Activated CD8-positive, alpha-beta memory T cell treated with anti-CD3 and anti-CD28 coated beads for 36 hours (primary cell): ENCODE results near the gene NT5DC2. TPM values are rescaled to one million over a fixed set of nuclear protein-coding genes. Genes with fewer than 3 reads are reported as not detected.

Experiments used
- CTCF ChIA-PET: fragments of 350-600 bp; sonication (Branson Sonifier 250); formaldehyde crosslinking; loops from one replicate; lab custom pipeline; 2021; ENCODE audit warnings: antibody characterized with exemption; lab: Charles Lee
- POLR2A ChIA-PET: fragments of 350-600 bp; sonication (Branson Sonifier 250); formaldehyde crosslinking; loops from one replicate; lab custom pipeline; 2021; ENCODE audit warnings: antibody characterized with exemption; lab: Charles Lee
- total RNA-seq, 2 experiments: library from RNA; stranded (reverse); gene quantifications; one replicate each; pipeline ENCODE4 v1.2.3, GENCODE V29; 2021

NT5DC2 gene
- total RNA-seq = 10 to 100 TPM; 97.3 to 99.2 TPM

DNA sequence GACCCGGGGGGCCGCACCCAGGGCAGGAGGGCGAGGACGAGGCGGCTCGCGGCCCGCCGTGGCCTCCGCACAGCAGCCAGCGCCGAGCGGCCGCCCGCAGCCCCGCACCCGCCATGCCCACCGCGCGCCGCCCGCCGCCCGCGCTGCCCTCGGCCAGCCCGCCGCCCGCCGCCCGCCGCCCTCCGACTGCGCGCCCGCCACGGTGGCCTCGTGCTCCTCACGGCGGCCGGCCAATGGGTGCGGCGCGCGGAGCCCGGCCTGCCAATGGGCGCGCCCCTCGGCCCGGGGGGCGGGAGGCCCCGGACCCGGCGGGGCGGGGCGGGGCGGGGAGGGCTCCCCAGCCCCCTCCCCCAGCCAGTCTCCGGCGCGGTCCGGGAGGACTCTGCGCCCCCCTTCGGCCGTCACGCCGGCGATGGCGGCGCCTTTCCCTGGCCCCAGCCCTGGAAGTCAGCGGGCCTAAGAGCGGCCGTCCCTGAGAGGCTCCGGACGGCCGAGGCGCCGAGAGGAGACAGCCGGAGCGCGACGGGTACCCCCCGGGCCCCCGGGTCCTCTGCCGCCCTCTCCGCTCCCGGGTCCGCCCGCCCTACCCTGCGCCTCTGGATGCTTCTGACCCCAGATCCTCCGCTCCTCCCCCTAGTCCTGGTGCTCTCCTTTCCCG is at the start of gene NT5DC2:
TSS of gene NT5DC2 (minus strand) at position 235 of the 658 bp plus-strand sequence. CDS start at position 115, 120 bp downstream.
- ChIA-PET CTCF (no interaction called here), POLR2A (no interaction called here)

DNA sequence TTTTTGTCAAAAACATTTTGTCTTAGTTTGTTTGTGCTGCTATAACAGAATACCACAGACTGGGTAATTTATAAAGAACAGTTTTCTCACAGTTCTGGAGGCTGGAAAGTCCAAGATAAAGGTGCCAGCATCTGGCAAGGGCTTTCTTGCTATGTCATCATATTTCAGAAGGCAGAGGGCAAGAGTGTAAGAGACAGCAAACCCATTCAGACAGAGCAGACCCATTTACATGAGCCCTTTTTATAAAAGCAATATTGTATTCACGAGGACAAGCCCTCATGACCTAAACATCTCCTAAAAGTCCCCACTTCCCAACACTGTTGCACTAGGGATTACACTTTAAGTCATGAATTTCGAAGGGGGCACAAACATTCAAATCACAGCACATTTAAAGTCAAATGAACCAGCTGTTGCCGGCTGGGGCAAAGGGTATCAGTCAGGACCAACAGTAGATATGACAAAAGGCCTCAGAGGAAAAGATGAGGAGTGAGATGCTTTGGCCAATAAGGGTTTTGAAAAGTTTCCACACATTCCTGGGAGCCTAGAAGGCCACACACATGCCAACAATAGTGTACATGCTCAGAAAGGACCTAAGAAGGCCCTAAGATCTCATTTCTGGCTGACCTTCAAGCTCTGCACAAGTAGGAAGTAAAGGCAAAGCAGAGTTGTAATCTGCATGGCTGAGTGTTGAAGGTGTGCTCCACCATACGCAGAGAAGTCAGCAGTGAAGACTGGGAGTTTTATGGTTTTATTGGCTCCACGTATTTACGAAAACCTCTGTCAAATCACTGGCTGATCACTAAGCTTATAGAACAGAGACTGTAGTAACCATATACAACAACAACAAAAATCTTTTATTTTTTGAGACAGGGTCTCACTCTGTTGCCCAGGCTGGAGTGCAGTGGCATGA is 40.7 kb upstream of the NT5DC2 start:
- POLR2A ChIA-PET = no interaction called here
- CTCF ChIA-PET = no interaction called here

DNA sequence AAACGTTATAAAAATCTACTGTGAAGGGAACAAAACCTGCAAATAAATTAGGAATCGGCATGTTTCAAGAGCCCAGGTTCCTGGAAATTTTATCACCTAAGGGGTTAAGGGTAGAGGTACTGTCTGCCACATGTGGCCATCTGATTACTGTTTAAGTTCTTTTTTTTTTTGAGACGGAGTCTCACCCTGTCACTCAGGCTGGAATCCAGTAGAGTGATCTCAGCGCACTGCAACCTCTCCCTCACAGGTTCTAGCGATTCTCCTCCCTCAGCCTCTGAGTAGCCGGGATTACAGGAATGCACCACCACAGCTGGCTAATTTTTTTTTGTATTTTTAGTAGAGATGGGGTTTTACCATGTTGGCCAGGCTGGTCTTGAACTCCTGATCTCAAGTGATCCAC is 38.6 kb upstream of the NT5DC2 start:
- POLR2A ChIA-PET = no interaction called here
- CTCF ChIA-PET = no interaction called here

DNA sequence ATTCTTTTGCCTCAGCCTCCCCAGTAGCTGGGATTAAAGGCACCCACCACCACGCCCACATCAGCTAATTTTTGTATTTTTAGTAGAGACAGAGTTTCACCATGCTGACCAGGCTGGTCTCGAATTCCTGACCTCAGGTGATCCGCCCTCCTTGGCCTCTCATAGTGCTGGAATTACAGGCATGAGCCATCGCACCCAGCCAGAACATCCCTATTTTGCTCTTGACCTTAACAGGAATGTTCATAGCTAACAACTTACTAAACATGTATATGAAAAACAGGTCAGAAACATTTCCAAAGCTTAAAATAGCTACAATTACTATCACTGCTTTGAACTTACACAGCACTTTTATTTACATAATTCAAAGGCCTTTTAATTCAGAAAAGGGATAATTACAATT is 36.4 kb upstream of the NT5DC2 start:
- ChIA-PET POLR2A (no interaction called here), CTCF (interaction anchor here (0.6 kb wide), 1 partner anchor 364 kb away, joined by 4 read pairs; no protein-coding TSS in a partner anchor)

DNA sequence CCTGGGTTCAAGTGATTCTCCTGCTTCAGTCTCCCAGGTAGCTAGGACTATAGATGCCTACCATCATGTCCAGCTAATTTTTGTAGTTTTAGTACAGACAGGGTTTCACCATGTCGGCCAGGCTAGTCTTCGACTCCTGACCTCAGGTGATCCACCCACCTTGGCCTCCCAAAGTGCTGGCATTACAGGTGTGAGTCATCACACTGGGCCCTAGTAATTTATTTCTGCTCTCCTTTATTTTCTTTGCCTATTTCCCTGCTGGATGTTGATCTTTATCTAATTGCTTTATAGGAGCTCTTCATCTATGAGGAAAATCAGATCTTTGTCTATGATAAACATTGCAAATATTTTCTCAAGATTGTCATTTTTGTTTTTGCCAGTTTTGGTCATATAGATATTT is 34.4 kb upstream of the NT5DC2 start:
- ChIA-PET CTCF (interaction anchor here (0.7 kb wide), 1 partner anchor 238 kb away, joined by 4 read pairs; no protein-coding TSS in a partner anchor), POLR2A (no interaction called here)

DNA sequence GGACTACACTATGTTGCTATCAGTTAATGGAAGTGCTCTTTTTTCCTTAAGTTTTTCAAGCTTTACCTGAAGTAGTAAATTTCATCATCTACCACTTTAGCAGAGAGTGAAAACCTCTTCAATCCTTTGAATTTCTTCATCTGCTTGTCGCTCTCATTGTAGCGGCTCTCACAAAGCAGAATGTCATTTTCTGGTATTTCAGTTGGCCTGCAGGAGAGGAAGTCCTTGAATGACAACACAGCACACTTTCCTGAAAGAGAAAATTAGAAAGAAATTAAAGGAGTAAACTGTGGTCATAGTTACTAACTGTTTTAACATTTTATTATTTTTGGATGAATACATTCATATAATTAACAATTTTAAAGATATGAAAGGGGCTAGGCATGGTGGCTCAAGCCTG is 30.3 kb upstream of the NT5DC2 start:
- ChIA-PET POLR2A (no interaction called here), CTCF (no interaction called here)

DNA sequence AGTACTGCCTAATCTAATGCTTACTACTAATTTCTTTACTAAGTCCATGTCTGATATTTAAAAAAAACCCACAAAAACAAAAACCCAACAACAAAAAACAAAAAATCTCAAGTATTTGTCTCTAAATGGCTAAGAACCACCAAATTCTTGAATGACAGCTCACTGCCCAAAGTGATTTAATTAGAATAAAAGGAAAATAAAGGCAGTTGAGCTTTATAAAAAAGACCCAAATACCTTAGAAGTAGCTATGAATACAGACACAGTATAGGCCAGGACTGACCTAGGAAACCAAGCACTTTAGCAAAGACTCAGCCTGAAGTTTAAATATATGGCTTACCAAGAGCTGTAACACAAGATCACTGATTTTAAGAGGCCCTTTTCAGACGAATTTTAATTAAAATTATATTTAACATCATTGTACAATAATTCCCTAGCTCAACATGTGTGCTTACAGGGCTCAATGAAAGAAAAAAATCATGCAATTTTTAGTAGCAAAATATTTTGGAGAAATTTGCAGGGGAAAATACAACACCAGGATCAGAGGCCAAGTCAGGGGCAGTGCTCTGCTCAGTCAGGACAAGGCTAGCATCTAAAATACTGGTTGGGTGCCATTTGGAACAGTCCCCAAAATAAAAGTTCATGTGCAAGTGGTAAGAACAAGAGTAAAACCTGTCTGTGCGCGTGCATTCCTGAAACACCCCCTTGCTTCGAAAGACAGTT is 27.5 kb upstream of the NT5DC2 start:
- ChIA-PET POLR2A (no interaction called here), CTCF (no interaction called here)

DNA sequence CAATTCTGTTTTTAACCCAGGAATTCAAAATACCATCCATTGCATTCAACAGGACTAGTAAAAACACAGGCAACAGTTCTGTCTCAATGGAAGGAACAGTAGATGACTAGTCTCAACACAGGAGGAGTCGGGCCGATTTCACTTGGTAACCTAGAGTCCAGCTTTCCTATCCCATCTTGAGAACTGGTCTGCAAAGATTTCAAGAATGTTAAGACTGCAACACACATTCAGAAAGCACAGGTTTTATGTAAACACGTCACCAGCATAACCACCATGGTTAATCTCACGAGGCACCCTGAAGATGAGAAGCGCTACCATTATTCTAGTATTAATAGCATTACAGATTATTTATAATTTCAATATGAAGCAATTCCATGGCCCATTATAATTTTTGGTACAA is 24.8 kb upstream of the NT5DC2 start:
- POLR2A ChIA-PET = no interaction called here

DNA sequence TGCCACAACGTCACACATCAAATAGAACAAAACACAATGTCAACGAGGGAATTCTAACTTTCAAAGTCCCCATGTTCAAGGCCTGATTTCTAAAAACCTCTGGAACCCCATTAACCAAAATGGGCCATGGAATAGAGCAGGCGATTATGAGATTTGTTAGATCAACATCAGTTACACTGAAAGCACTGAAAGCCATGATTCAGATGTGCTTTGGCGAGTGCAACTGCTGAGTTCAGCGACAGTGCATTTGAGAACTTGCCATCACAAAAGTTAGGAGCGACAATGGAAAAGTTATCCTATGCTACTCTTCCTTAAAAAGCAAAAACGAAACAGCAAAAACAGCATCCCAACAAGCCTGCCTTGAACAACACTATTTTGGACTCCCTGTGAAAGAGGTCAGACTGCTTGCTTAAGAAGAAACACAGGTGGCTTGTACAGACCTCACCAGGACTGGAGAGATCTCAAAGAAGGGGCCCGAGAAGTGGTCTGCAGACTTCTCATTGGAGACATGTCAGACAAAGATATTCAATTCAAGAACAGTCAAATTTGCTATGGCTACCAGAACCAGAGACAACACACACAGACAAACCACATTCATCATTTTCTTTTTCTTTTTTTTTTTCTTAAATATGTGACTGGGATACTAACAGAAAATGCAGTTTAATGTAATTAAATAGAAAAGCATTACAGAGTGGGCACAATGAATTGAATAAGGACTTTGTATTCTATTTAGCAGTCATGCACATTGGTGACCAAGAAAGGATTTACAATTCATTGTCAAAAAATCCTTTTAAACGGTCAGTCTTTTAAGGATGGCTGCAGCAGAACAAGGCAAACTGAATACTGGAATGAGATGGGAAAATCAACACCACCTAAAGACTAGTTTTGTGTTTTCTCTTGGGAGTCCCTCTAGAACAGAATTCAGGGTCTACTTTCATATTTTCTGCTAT is 23.6 kb upstream of the NT5DC2 start:
- CTCF ChIA-PET = no interaction called here
- POLR2A ChIA-PET = interaction anchor here (1.0 kb wide), 1 partner anchor 21 kb away, joined by 3 read pairs; the partner anchor contains the start of gene UQCC5

More for the DNA sequence above, 24.8 kb upstream of the NT5DC2 start:
- CTCF ChIA-PET = no interaction called here

DNA sequence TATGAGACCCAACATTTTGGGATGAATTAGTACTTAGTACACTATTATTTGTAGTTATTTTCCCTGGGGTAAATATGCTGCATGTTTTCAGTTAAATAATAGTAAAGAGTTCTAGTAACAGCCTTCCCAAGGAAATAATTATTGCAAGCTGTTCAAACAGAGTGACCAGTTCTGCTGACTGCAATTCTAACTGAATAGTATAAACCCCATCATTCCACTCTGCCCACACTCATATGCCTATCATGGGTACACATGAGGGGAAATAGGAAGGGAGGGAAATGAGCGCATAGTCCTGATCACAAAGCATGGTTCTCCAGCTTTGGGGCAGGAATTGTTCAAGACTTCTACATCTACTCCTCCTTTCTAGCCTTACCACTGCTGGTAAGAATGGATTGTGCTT is 21.4 kb upstream of the NT5DC2 start:
- ChIA-PET POLR2A (no interaction called here), CTCF (interaction anchor here (0.6 kb wide), 2 partner anchors 28 to 45 kb away, joined by 3 to 6 read pairs; no protein-coding TSS in a partner anchor)

DNA sequence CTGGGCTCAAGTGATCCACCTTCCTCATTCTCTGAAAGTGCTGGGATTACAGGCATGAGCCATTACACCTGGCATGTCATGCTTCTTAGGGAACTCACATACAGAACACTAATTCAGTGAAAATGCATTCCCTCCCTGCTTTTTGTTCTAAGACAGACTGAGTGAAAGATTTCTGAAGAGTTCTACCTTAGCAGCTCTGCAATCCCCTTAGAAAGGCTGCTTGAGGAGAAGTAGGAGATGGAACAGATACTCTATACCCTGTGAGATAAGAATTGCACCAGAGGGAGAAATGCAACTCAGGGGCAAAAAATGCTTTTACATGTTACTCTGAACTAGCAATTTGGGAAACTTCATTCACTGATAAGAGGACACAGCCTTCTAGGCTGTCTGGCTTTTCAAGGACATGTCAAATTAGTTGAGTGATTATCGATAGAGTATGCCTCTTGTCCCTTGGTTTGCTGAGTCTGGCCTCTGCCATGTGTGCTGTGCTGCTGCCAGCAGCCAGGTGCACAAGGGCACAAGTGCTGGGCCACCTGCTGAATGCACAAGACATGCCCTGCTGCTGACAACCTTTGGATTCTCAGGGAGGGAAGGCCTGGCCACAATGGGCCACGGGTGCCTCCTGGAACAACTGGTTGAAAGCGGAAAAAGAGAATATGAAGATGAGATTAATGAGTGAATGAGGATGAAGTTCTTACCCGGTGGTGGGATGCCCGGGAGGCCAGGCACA is 20.5 kb upstream of the NT5DC2 start:
- POLR2A ChIA-PET = no interaction called here
- CTCF ChIA-PET = interaction anchor here (0.7 kb wide), 1 partner anchor 72 kb away, joined by 4 read pairs; no protein-coding TSS in a partner anchor

DNA sequence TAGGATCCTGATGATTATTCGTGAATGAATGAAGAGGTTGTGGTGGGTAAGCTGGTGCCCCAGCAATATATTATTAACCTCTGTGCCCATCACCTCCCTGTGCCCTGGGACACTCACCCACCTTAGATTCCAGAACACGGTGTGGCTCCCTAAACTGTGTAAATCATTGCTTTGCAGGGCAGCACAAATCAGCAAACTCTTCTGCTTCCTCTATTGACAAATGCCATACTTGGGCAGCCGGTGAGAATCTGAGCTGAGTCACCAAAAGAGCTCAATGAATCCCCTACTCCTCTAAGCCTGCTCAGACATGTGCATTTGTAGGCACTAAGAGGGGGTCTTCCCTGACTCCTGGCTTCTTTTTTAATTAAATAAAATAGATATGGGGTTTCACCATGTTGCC is 18.4 kb upstream of the NT5DC2 start:
- ChIA-PET POLR2A (no interaction called here), CTCF (interaction anchor here (1.2 kb wide), 1 partner anchor 13 kb away, joined by 3 read pairs; no protein-coding TSS in a partner anchor)

DNA sequence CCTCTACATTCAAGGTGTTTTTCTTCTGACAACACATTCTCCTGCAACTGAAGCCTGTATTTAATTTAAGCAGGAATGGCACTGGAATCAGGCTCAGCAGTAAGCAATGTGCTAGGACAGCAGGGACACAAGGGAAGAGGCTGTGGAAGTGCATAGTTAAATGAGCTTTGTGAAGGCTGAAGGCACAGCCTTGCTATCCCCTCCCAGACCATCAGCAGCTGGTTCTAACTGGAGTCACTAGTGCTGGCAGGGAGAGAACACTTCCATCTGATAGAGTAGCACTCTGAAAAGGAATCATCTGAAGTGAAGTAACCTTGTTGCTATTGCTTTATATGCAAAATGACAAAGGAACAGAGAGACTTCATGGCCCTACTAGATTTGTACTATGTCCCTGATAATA is 17.5 kb upstream of the NT5DC2 start:
- ChIA-PET CTCF (no interaction called here), POLR2A (no interaction called here)

DNA sequence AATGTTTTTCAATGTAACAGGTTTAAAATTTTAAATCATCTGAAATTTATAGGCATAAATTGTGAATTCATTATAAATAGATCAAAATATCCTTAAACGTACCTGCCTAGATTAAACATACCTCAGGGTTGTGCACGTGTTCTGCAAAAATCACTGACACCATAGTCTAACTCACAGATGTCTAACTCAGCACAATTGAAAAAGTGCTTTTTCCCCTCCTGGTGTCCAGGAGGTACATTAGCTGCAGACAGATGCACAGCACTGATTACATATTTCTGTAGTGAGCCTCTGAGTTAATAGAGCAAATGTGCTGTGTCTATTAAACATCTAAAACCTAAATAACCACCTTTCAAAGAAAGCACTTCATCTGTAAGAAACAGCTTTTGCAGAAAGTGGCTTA is 13.5 kb upstream of the NT5DC2 start:
- POLR2A ChIA-PET = no interaction called here

DNA sequence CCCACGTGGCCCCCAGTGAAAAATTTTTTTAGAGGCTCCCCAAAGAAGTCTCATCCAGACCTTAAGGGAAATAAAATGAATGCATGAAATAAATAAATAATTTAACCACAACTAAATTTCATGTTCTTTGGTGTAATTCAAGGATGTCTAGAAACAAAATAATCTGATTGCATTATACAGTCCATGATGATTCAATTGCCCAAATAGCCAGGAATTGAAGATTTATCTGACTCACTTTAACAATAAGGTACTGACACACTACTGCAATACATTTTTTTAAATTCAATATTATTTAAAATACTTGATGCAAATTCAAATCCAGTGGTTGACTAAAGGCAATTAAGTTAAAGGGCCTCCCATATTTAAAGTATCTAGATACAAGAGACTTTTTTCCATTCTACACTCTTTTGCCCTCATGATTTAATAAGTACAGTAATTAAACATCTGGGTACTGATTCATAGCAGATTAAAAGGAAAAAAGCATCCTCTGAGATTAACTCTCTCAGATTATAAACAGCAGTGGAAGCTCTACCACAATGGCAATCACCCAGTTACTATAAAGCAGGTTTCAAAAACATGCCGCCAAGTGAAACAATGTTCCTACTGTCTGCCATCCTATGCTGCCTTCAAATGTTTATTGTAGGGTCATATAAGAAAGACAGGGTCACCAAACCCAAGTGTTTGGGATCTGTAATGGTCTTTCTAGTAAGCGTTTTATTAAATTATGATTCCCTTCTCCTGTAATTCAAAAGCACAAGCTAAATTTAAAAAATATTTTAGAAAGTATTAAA is 12.6 kb upstream of the NT5DC2 start:
- POLR2A ChIA-PET = no interaction called here
- CTCF ChIA-PET = no interaction called here

More for the DNA sequence above, 13.5 kb upstream of the NT5DC2 start:
- CTCF ChIA-PET = no interaction called here

DNA sequence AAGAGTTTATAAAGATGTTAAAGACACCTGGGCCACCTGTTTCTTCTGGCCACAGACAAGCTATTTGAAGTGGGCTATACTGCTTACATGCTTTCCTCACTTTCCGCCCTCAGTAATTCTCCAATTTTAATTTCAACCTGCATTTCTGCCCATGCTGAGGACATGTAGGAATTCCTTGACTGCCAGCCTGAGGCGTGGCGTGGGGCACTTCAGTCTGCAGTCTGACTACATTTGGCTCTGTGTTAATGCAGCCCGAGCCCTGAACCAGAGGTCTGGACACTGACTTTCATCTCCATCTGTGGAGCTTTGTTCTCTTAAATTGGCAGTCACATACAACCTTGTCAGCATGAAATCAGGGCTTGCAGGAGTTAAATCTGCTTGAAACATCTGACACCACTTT is 11.3 kb upstream of the NT5DC2 start:
- POLR2A ChIA-PET = no interaction called here
- CTCF ChIA-PET = interaction anchor here (0.8 kb wide), 1 partner anchor 9 kb away, joined by 3 read pairs; the partner anchor contains the start of gene UQCC5

DNA sequence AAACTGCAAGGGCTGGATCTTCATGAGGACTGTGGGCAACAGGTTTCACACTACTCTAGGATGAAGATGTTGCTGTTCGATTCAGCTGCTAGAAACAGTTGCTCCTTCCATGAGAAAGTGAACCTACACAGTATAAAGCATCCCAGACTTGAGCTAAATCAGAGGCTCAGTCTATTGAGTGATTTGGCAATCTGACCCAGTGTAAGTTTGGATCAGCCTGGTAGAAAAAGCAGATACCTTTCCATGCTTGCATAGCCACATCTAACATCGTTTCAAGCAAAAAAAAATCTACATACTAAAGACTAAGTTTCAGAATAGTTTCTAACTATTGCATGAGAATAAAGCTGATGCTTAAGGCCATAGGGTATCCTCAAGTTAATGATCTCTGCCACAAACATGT is 7.4 kb upstream of the NT5DC2 start:
- ChIA-PET CTCF (no interaction called here), POLR2A (interaction anchor here (0.5 kb wide), 1 partner anchor 71 kb away, joined by 3 read pairs; no protein-coding TSS in a partner anchor)
